H1 (cell line): Measurements from ENCODE around the gene ESRP2. TPM values are rescaled to one million over a fixed set of nuclear protein-coding genes. Genes with fewer than 3 reads are reported as not detected.
A peak's percentile ranks its signal among the peaks of the same experiment; 100 is the strongest.

Experiments
- CTCF ChIA-PET: fragments of 300-600 bp; sonication (Branson Sonifier 250); formaldehyde crosslinking; loops from one replicate; lab custom pipeline; 2021; ENCODE audit not compliant: partially characterized antibody; lab: Charles Lee
- POLR2A ChIA-PET: fragments of 300-600 bp; sonication (Branson Sonifier 250); formaldehyde crosslinking; loops from one replicate; lab custom pipeline; 2021; ENCODE audit warnings: inconsistent platforms; ENCODE audit not compliant: partially characterized antibody; lab: Charles Lee
- DNase-seq, 2 experiments: peaks; one replicate each; pipeline versions ENCODE4 v3.0.0 to v3.0.0-alpha.2; 2010 to 2022; ENCODE audit warnings: low spot score in 2 of 2, low read depth in 1 of 2, mixed read lengths in 1 of 2
- FAIRE-seq: peaks from 2 replicates; lab custom pipeline; 2011; peaks lifted over from hg19 to GRCh38; lab: Jason Lieb, UNC
- H2AFZ ChIP-seq: 2 replicates; pipeline ENCODE4 v1.8.1; 2012; ENCODE audit warnings: low read length, inconsistent platforms
- H2AK5ac ChIP-seq: 2 replicates; pipeline ENCODE4 v1.6.1; 2013; ENCODE audit warnings: low read depth, low read length
- H2BK120ac ChIP-seq: replicated peaks from 2 replicates; pipeline ENCODE3; 2013; ENCODE audit warnings: low read depth, low read length, inconsistent platforms
- H2BK12ac ChIP-seq: 2 replicates; pipeline ENCODE4 v1.6.1; 2013; ENCODE audit warnings: low read depth, low read length
- H2BK15ac ChIP-seq: 2 replicates; pipeline ENCODE4 v1.6.1; 2013; ENCODE audit warnings: low read length
- H2BK20ac ChIP-seq: 2 replicates; pipeline ENCODE4 v1.6.1; 2013; ENCODE audit warnings: low read length
- H2BK5ac ChIP-seq: 2 replicates; pipeline ENCODE4 v1.6.1; 2013; ENCODE audit warnings: low read depth, low read length
- H3K14ac ChIP-seq: 2 replicates; pipeline ENCODE4 v1.6.1; 2013; ENCODE audit warnings: inconsistent platforms; ENCODE audit not compliant: insufficient read length
- H3K18ac ChIP-seq: 2 replicates; pipeline ENCODE4 v1.6.1; 2013; ENCODE audit warnings: low read length; ENCODE audit errors: extremely low read depth
- H3K23ac ChIP-seq: 2 replicates; pipeline ENCODE4 v1.6.1; 2013; ENCODE audit warnings: inconsistent platforms; ENCODE audit not compliant: insufficient read length
- H3K23me2 ChIP-seq: 2 replicates; pipeline ENCODE4 v1.6.1; 2013; ENCODE audit warnings: low read depth, low read length
- H3K27ac ChIP-seq: 2 replicates; pipeline ENCODE4 v1.6.1; 2011; ENCODE audit warnings: low read depth, low read length, inconsistent platforms
- H3K27me3 ChIP-seq, 4 experiments: replicated peaks in 1 of 4; 1 replicate in 1 of 4; 2 replicates in 3 of 4; pipeline versions ENCODE4 v1.6.1 to v1.8.1; 2011 to 2013; ENCODE audit warnings: low read length in 3 of 4, mild to moderate bottlenecking in 3 of 4, inconsistent platforms in 2 of 4, mixed read lengths in 2 of 4, moderate library complexity in 1 of 4; ENCODE audit not compliant: control insufficient read depth in 3 of 4, insufficient read depth in 3 of 4; ENCODE audit errors: extremely low read depth in 1 of 4
- H3K36me3 ChIP-seq, 4 experiments: 2 replicates each; pipeline versions ENCODE4 v1.6.1 to v1.8.1; 2011 to 2013; ENCODE audit warnings: mild to moderate bottlenecking in 4 of 4, low read length in 3 of 4, moderate library complexity in 2 of 4, control low read depth in 1 of 4, inconsistent platforms in 1 of 4; ENCODE audit not compliant: insufficient read depth in 4 of 4, control insufficient read depth in 2 of 4
- H3K4ac ChIP-seq: replicated peaks from 2 replicates; pipeline ENCODE3; 2013; ENCODE audit warnings: low read length, low read depth, mixed read lengths, inconsistent platforms; ENCODE audit not compliant: insufficient read length
- H3K4me1 ChIP-seq, 4 experiments: replicated peaks in 1 of 4; 1 replicate in 1 of 4; 2 replicates in 3 of 4; pipeline versions ENCODE4 v1.6.1 to v1.8.1; 2011 to 2013; ENCODE audit warnings: low read length in 3 of 4, inconsistent platforms in 2 of 4, mixed read lengths in 1 of 4; ENCODE audit not compliant: insufficient read depth in 4 of 4, control insufficient read depth in 3 of 4
- H3K4me2 ChIP-seq, 2 experiments: 2 replicates each; pipeline versions ENCODE4 v1.6.1 to v1.8.1; 2011 to 2013; ENCODE audit warnings: low read depth in 2 of 2, low read length in 2 of 2, control low read depth in 1 of 2, inconsistent platforms in 1 of 2, mild to moderate bottlenecking in 1 of 2; ENCODE audit not compliant: insufficient read depth in 1 of 2
- H3K4me3 ChIP-seq, 4 experiments: fragments of 200-600, 300-600 bp in 1 of 4; sonication (generic), shearing (Covaris generic), sonication (Bioruptor Twin) in 1 of 4; 2 replicates each; pipeline versions ENCODE4 v1.5.1 to v1.8.1; 2011 to 2016; ENCODE audit warnings: low read length in 4 of 4, low read depth in 3 of 4, control low read depth in 2 of 4, inconsistent platforms in 2 of 4, mild to moderate bottlenecking in 2 of 4, mixed read lengths in 1 of 4, moderate library complexity in 1 of 4; ENCODE audit not compliant: insufficient read depth in 2 of 4; ENCODE audit errors: extremely low read depth in 1 of 4
- H3K56ac ChIP-seq: replicated peaks from 2 replicates; pipeline ENCODE3; 2013; ENCODE audit warnings: low read depth, mild to moderate bottlenecking, mixed read lengths, low read length, inconsistent platforms; ENCODE audit not compliant: insufficient read length
- H3K79me1 ChIP-seq: 2 replicates; pipeline ENCODE4 v1.6.1; 2013; ENCODE audit warnings: low read depth, low read length, control low read depth
- H3K79me2 ChIP-seq, 2 experiments: 2 replicates each; pipeline versions ENCODE4 v1.6.1 to v1.8.1; 2012 to 2013; ENCODE audit warnings: low read length in 2 of 2, mild to moderate bottlenecking in 2 of 2, inconsistent platforms in 1 of 2; ENCODE audit not compliant: insufficient read depth in 2 of 2, control insufficient read depth in 1 of 2
- H3K9ac ChIP-seq, 4 experiments: replicated peaks in 1 of 4; 1 replicate in 1 of 4; 2 replicates in 3 of 4; pipeline versions ENCODE4 v1.6.1 to v1.8.1; 2011 to 2013; ENCODE audit warnings: low read depth in 3 of 4, low read length in 3 of 4, control low read depth in 2 of 4, mild to moderate bottlenecking in 2 of 4, moderate library complexity in 2 of 4, inconsistent platforms in 1 of 4; ENCODE audit errors: extremely low read depth in 1 of 4
- H3K9me3 ChIP-seq, 2 experiments: 2 replicates each; pipeline versions ENCODE4 v1.6.1 to v1.8.1; 2012 to 2013; ENCODE audit warnings: mild to moderate bottlenecking in 2 of 2, moderate library complexity in 2 of 2, control low read depth in 1 of 2, inconsistent platforms in 1 of 2, low read depth in 1 of 2, low read length in 1 of 2, mixed read lengths in 1 of 2; ENCODE audit not compliant: insufficient read depth in 2 of 2
- H4K20me1 ChIP-seq, 2 experiments: replicated peaks in 1 of 2; 2 replicates each; pipeline versions ENCODE3 to v1.8.1; 2011 to 2013; ENCODE audit warnings: inconsistent platforms in 2 of 2, low read length in 2 of 2, mild to moderate bottlenecking in 1 of 2; ENCODE audit not compliant: insufficient read depth in 2 of 2, control insufficient read depth in 1 of 2
- H4K5ac ChIP-seq: 2 replicates; pipeline ENCODE4 v1.6.1; 2013; ENCODE audit warnings: low read length, low read depth, mixed read lengths, inconsistent platforms; ENCODE audit not compliant: insufficient read length
- H4K8ac ChIP-seq: 2 replicates; pipeline ENCODE4 v1.8.0; 2013; ENCODE audit warnings: mild to moderate bottlenecking, moderate library complexity, low read length, inconsistent platforms; ENCODE audit not compliant: insufficient read depth; ENCODE audit errors: extremely low read depth
- H4K91ac ChIP-seq: replicated peaks from 2 replicates; pipeline ENCODE3; 2013; ENCODE audit warnings: low read length, mixed read lengths, inconsistent platforms; ENCODE audit not compliant: insufficient read length
- JUN ChIP-seq: IDR thresholded peaks from 2 replicates; pipeline ENCODE4 v1.6.1; 2011; ENCODE audit warnings: low read depth, mild to moderate bottlenecking, improper control_type of control experiment, low read length
- KDM5A ChIP-seq: fragments of 200-600 bp; IDR thresholded peaks from 2 replicates; pipeline ENCODE4 v1.7.1; 2012; ENCODE audit warnings: mild to moderate bottlenecking, low read length, inconsistent platforms, mixed read lengths
- MAFK ChIP-seq: IDR thresholded peaks from 2 replicates; pipeline ENCODE4 v1.6.1; 2012; ENCODE audit warnings: low read depth, mild to moderate bottlenecking, improper control_type of control experiment, low read length
- PHF8 ChIP-seq: fragments of 200-600 bp; sonication (generic); conservative IDR thresholded peaks from 2 replicates; pipeline ENCODE4 v1.7.1; 2012; ENCODE audit warnings: low read depth, mild to moderate bottlenecking, inconsistent platforms, low read length, moderate library complexity
- POLR2A ChIP-seq, 2 experiments: IDR thresholded peaks; 1 replicate in 1 of 2; 2 replicates in 1 of 2; pipeline ENCODE4 v1.6.1; 2011; ENCODE audit warnings: low read depth in 2 of 2, low read length in 2 of 2, mild to moderate bottlenecking in 2 of 2; ENCODE audit errors: control extremely low read depth in 1 of 2
- SP1 ChIP-seq: IDR thresholded peaks from 2 replicates; pipeline ENCODE4 v1.6.1; 2011; ENCODE audit warnings: low read depth, low read length
- TAF7 ChIP-seq: optimal IDR thresholded peaks from 2 replicates; pipeline ENCODE3; 2011; ENCODE audit warnings: low read depth, mild to moderate bottlenecking, inconsistent platforms, low read length, moderate library complexity, borderline replicate concordance
- WGBS, 2 experiments: shearing (Covaris generic) in 1 of 2; methylation state at CpG; one replicate each; pipeline versions ENCODE4 v1.1.6 to v1.1.7; 2013 to 2015; ENCODE audit warnings: low lambda C conversion rate in 2 of 2, mixed read lengths in 2 of 2, inconsistent platforms in 1 of 2, low coverage in 1 of 2, missing lambda C conversion rate in 1 of 2; ENCODE audit not compliant: insufficient replicate concordance in 2 of 2, insufficient coverage in 1 of 2, insufficient read length in 1 of 2; ENCODE audit errors: extremely low coverage in 1 of 2, missing lambda C conversion rate in 1 of 2; 5-methylcytosine and 5-hydroxymethylcytosine counted together
- polyA plus RNA-seq, 7 experiments: library from polyadenylated mRNA; depleted of rRNA in 3 of 7; stranded (reverse) in 5 of 7; unstranded in 2 of 7; fragments of >200 nt in 5 of 7; fragments of 200-250 nt in 2 of 7; gene quantifications; 1 replicate in 5 of 7; 2 replicates in 1 of 7; 4 replicates in 1 of 7; pipeline versions ENCODE4 v1.2.1 to v1.2.3, GENCODE V29; 2011 to 2013; ENCODE audit warnings: missing spikeins in 2 of 7, mixed read lengths in 2 of 7
- total RNA-seq: library from RNA; stranded (reverse); fragmentation: NEBNext Ultra II Directional; extraction: Animal tissue kit (Norgen Biotek cat#: 25700); gene quantifications from 2 replicates; pipeline ENCODE4 v1.2.1, GENCODE V29; 2021
- TF ChIP-seq, protein P1 (sequence below): IDR thresholded peaks from 2 replicates; pipeline ENCODE4 v1.6.1; 2012; ENCODE audit warnings: inconsistent platforms
- TF ChIP-seq, protein P2 (sequence below): IDR thresholded peaks from 2 replicates; pipeline ENCODE4 v1.6.1; 2012; ENCODE audit warnings: low read length, inconsistent platforms

The ESRP2 gene
- total and polyA plus RNA-seq, 2 of the 8 experiments (the other 6 are each of a cell fraction or from before 2014, with no cell fraction given), result 35.1 to 45.8 TPM

DNA sequence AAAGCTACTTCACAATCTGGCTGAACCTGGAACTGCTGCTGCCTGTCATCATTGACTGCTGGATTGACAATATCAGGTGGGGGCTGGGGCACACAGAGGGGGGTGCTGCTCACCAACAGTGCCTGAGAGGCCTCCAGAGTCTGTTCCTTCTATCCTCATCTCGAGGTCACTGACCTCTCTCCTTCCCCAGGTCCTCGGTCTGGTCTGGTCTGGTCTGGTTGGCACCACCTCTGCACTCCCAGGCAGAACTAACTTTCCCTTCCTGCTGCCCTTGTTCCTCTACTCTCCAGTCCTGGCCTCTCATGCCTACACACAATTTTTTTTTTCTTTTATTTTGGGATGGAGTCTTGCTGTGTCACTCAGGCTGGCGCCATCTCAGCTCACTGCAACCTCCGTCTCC lies 13.4 kb upstream of the ESRP2 start:
- 89% methylated on average over 4 of the region's 4 CpGs; no CpG with 5 or more reads in 1 of the 2 experiments for WGBS, 2 experiments
- Histone ChIP-seq H3K23me2 (peaks cover 13% of the 10 kb centered on the region; the same call in 1 of the 2 replicates), H3K23ac (no peak overlapping the region), H3K27ac (no peak overlapping the region), H3K36me3 (no peaks in the 10 kb centered on the region), H3K27me3 (peaks cover 0 to 5% (median 2%) of the 10 kb centered on the region in 4 experiments; a peak in 5 of 7 replicates), H3K79me2 (no peaks in the 10 kb centered on the region), H3K18ac (no peak overlapping the region), H3K9ac (no peak overlapping the region), H2BK120ac (no peak overlapping the region), H4K91ac (no peak overlapping the region), H3K14ac (no peak overlapping the region), H3K4me3 (no peak overlapping the region), H3K4ac (no peak overlapping the region), H2BK5ac (no peak overlapping the region), H2AFZ (no peak overlapping the region), H4K8ac (peak overlapping the region; percentile 16; the same call in 1 of the 2 replicates), H4K20me1 (no peaks in the 10 kb centered on the region), H3K4me1 (peaks cover 0 to 4% (median 2%) of the 10 kb centered on the region in 4 experiments; a peak in 5 of 7 replicates), H3K4me2 (no peak overlapping the region), H3K9me3 (no peaks in the 10 kb centered on the region), H2BK15ac (no peak overlapping the region), H3K56ac (no peak overlapping the region), H2BK12ac (no peak overlapping the region), H3K79me1 (peaks cover 2% of the 10 kb centered on the region; the same call in 1 of the 2 replicates), H2AK5ac (no peak overlapping the region), H4K5ac (no peak overlapping the region), H2BK20ac (no peak overlapping the region)
- POLR2A ChIA-PET, result interaction anchor here (2.4 to 3.7 kb wide), 2 partner anchors 12 to 13 kb away, joined by 6 to 10 read pairs; partner anchors contain the start of gene ESRP2
- DNase-seq, result no peak
- FAIRE-seq, result no peak
- CTCF ChIA-PET, result interaction anchor here (1.1 to 6.2 kb wide), 3 partner anchors 9 to 20 kb away, joined by 3 to 108 read pairs (median 10); partner anchors contain the start of gene SLC7A6
- TF ChIP-seq, protein P1, sequence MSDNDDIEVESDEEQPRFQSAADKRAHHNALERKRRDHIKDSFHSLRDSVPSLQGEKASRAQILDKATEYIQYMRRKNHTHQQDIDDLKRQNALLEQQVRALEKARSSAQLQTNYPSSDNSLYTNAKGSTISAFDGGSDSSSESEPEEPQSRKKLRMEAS, result no peak
- TF ChIP-seq, protein P2, sequence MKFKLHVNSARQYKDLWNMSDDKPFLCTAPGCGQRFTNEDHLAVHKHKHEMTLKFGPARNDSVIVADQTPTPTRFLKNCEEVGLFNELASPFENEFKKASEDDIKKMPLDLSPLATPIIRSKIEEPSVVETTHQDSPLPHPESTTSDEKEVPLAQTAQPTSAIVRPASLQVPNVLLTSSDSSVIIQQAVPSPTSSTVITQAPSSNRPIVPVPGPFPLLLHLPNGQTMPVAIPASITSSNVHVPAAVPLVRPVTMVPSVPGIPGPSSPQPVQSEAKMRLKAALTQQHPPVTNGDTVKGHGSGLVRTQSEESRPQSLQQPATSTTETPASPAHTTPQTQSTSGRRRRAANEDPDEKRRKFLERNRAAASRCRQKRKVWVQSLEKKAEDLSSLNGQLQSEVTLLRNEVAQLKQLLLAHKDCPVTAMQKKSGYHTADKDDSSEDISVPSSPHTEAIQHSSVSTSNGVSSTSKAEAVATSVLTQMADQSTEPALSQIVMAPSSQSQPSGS, result no peak
- TF ChIP-seq POLR2A (IDR thresholded peaks at IDR 0.05; ENCODE audit: control extremely low read depth in 1 of 2, low read depth in 2 of 2, low read length in 2 of 2) (no peak), KDM5A (no peak), SP1 (no peak), JUN (no peak), TAF7 (no peak), PHF8 (no peak), MAFK (no peak)
